Central memory CD8-positive, alpha-beta T cell (primary cell): ENCODE measurements around the gene NFU1.

Experiments
- ATAC-seq: fragments of 150-1000 bp; cut with Tn5 transposase; replicated peaks from 2 replicates; pipeline ENCODE4 v1.10.0; 2022; ENCODE audit warnings: mild to moderate bottlenecking, moderate FRiP score, moderate number of reproducible peaks; ENCODE audit not compliant: poor library complexity, severe bottlenecking; ENCODE audit errors: extremely low read depth
- DNase-seq, 2 donors: peaks; one replicate each; pipeline ENCODE4 v3.0.0; 2021; ENCODE audit warnings: low spot score in 2 of 2
- H3K27ac Mint-ChIP-seq: one replicate; pipeline ENCODE4 v1.8.0; 2022; ENCODE audit warnings: low read depth, mild to moderate bottlenecking, moderate library complexity, mixed read lengths
- H3K27me3 Mint-ChIP-seq: one replicate; pipeline ENCODE4 v1.8.0; 2022; ENCODE audit warnings: mixed read lengths
- H3K36me3 Mint-ChIP-seq: one replicate; pipeline ENCODE4 v1.8.0; 2022; ENCODE audit warnings: mild to moderate bottlenecking, moderate library complexity, mixed read lengths; ENCODE audit not compliant: insufficient read depth
- H3K4me1 Mint-ChIP-seq: one replicate; pipeline ENCODE4 v1.8.0; 2022; ENCODE audit warnings: mixed read lengths
- H3K4me3 Mint-ChIP-seq: one replicate; pipeline ENCODE4 v1.8.0; 2022; ENCODE audit warnings: mild to moderate bottlenecking, moderate library complexity, mixed read lengths
- H3K9me3 Mint-ChIP-seq: one replicate; pipeline ENCODE4 v1.8.0; 2022; ENCODE audit warnings: mixed read lengths

NFU1 gene

GRCh38 chr2:69400121-69400520 lies 37.1 kb downstream of the NFU1 start:
- ATAC-seq = no peak
- Mint-ChIP-seq H3K9me3 (no peaks in the 10 kb centered on the region), H3K4me1 (no peaks in the 10 kb centered on the region), H3K36me3 (peaks cover 53% of the 10 kb centered on the region), H3K27ac (no peak overlapping the region), H3K4me3 (no peak overlapping the region), H3K27me3 (no peaks in the 10 kb centered on the region)
- DNase-seq = no peak

DNA sequence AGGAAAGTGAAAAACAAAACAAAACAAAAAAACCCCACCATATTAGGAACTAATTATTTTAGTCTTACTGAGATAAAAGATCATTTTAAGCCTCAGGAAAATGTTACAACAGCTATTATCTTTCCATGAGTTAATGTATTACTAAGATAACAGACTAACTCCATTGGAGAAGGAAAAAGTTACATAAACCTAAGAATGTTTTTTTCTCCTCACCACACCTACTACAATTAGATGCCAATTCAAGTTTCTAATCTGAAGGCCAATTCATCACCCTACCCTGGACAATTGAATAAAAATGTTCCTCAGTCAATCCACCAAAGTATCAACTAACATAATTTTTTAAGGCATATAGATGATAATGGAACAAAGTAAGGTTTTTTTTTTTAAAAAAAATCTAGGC lies 40.0 kb downstream of the NFU1 start:
- Mint-ChIP-seq H3K4me1 (no peaks in the 10 kb centered on the region), H3K27me3 (no peaks in the 10 kb centered on the region), H3K4me3 (no peak overlapping the region), H3K27ac (no peak overlapping the region), H3K9me3 (no peaks in the 10 kb centered on the region), H3K36me3 (peaks cover 47% of the 10 kb centered on the region)
- no peak for DNase-seq
- no peak for ATAC-seq

- peaks cover 45% of the 10 kb centered on the region for H3K36me3 Mint-ChIP-seq
- ATAC-seq (no peak), DNase-seq (no peak)
- no peak overlapping the region for H3K4me3 Mint-ChIP-seq
- H3K4me1 Mint-ChIP-seq = no peaks in the 10 kb centered on the region
- H3K27ac Mint-ChIP-seq = no peak overlapping the region
- H3K27me3 Mint-ChIP-seq = no peaks in the 10 kb centered on the region
- H3K9me3 Mint-ChIP-seq = no peaks in the 10 kb centered on the region
Measured at GRCh38 chr2:69395866-69396265, 41.4 kb downstream of the NFU1 start.

DNA sequence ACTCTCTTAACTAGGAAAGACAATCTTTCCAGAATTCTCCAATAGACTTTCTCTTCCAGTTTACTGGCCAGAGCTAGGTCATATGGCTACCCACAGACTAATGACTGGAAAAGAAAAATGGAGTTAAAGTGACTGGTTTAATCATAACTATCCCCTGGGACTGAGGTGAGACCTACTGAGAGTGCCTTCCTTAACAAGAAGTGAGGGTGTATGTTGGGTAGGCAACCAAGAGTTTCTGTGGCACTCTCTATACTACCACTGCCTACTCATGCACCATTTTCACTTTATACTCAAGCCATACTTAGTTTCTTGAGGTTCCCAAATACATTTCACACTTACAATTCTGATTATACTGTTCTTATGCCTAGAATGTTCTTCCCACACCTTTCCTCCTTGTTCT lies 43.3 kb downstream of the NFU1 start:
- no peak overlapping the region for H3K27ac Mint-ChIP-seq
- ATAC-seq (no peak), DNase-seq (no peak)
- H3K36me3 Mint-ChIP-seq = peaks cover 29% of the 10 kb centered on the region
- H3K27me3 Mint-ChIP-seq = no peaks in the 10 kb centered on the region
- H3K4me1 Mint-ChIP-seq = no peaks in the 10 kb centered on the region
- no peaks in the 10 kb centered on the region for H3K9me3 Mint-ChIP-seq
- no peak overlapping the region for H3K4me3 Mint-ChIP-seq

- ATAC-seq = no peak
- DNase-seq = no peak
- no peaks in the 10 kb centered on the region for H3K9me3 Mint-ChIP-seq
- H3K27ac Mint-ChIP-seq = no peak overlapping the region
- peaks cover 22% of the 10 kb centered on the region for H3K4me1 Mint-ChIP-seq
- H3K4me3 Mint-ChIP-seq = no peak overlapping the region
- no peaks in the 10 kb centered on the region for H3K27me3 Mint-ChIP-seq
- H3K36me3 Mint-ChIP-seq = peaks cover 8% of the 10 kb centered on the region
Measured at GRCh38 chr2:69390471-69390870, 46.8 kb downstream of the NFU1 start.

- peaks cover 22% of the 10 kb centered on the region for H3K4me1 Mint-ChIP-seq
Measured at GRCh38 chr2:69390001-69390400, 47.2 kb downstream of the NFU1 start.

DNA sequence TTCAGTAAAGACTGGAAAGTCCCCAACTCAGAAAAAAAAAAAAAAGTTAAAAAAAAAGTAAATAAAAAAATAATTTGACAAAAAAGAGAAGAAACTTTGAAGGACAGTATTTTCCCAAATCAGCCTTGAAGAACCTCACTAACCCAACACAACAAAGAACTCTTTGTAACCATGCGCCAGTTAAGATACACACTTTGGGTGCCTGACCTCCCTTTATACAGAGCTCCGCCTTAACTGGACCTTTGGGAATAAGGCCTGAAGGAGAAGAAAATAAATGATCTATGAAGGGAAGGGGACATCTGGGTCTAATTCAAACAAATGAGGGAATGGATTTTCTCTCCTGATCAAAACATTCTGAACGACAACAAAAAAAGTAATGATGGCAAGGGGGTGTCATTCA lies 48.0 kb downstream of the NFU1 start:
- H3K9me3 Mint-ChIP-seq = no peaks in the 10 kb centered on the region
- no peak overlapping the region for H3K4me3 Mint-ChIP-seq
- no peak overlapping the region for H3K27ac Mint-ChIP-seq
- no peaks in the 10 kb centered on the region for H3K27me3 Mint-ChIP-seq
- ATAC-seq = no peak
- DNase-seq = no peak
- H3K4me1 Mint-ChIP-seq = peaks cover 22% of the 10 kb centered on the region
- H3K36me3 Mint-ChIP-seq = peaks cover 5% of the 10 kb centered on the region

More at GRCh38 chr2:69390001-69390400, 47.2 kb downstream of the NFU1 start:
- peaks cover 7% of the 10 kb centered on the region for H3K36me3 Mint-ChIP-seq
- no peak overlapping the region for H3K27ac Mint-ChIP-seq
- no peak overlapping the region for H3K4me3 Mint-ChIP-seq
- no peaks in the 10 kb centered on the region for H3K9me3 Mint-ChIP-seq
- no peak for ATAC-seq
- H3K27me3 Mint-ChIP-seq = no peaks in the 10 kb centered on the region
- no peak for DNase-seq

DNA sequence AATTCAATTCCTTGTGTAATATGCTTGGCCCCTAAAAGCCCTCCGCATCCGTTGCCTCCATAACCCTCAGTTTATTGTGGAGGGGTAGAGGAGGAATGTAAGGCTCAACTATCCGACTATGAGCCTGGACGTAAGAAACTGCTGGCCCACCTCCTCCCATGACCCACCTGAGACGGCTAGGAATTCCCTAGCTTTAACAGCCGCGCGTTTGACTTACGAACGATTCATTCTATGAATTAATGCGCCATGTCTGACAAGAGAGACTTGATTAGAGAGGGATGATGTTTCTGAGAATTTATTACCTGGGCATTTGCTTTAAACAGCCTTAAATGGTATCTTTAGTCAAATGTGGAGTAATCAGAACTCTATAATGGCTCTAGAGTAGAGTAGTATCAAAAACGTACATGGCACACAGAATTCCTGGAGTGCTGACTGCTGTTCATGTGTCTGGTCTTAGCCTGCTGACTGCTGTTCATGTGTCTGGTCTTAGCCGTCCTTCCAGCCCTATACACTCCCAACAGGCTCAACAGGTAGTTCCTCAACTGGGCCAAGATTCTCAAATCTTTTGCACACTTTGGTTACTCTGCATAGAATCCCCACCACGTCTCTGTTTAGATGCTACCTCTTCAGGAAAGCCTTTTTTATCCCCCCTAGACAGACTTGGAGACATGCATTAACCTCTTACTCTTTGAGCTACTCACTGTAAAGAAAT lies 49.3 kb downstream of the NFU1 start:
- ATAC-seq = no peak
- Mint-ChIP-seq H3K36me3 (peaks cover 2% of the 10 kb centered on the region), H3K9me3 (no peaks in the 10 kb centered on the region), H3K27me3 (no peaks in the 10 kb centered on the region), H3K27ac (peak overlapping the region; percentile 73), H3K4me1 (peaks cover 27% of the 10 kb centered on the region), H3K4me3 (peak overlapping the region; percentile 86)
- DNase-seq = no peak

GRCh38 chr2:69386789-69387734 lies 50.2 kb downstream of the NFU1 start, which contains the start of gene GFPT1:
Gene GFPT1, minus strand, starts transcription at chr2:69387227. Its CDS starts 156 bp downstream, at chr2:69387071.
- Mint-ChIP-seq H3K27ac (peak within 1 kb of the TSS; percentile 73), H3K9me3 (no peaks in the 10 kb centered on the region), H3K36me3 (peaks cover 2% of the 10 kb centered on the region), H3K4me3 (peak within 1 kb of the TSS; percentile 86), H3K27me3 (no peaks in the 10 kb centered on the region), H3K4me1 (peaks cover 36% of the 10 kb centered on the region)
- ATAC-seq (peak; percentile 95), DNase-seq (peak; percentile 86)

DNA sequence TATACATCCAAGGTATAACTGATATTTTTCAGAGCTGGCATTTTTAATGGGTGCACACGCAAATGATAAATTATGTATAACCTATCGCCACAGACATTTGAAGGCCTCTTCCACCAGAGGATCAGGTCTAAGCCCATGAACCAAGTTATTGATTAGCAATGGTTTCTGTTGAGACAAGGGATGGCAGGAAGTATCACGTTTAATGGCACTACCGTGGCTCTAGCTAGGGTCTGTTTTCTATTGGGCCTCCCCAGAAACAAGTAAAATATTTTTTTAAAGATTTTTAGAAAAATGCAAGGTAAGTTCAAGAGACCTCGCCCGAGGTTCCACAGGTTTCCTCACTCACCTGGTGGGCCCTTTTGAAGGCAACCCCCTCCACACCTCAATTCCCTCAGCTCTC lies 50.9 kb downstream of the NFU1 start:
- no peaks in the 10 kb centered on the region for H3K27me3 Mint-ChIP-seq
- H3K9me3 Mint-ChIP-seq = no peaks in the 10 kb centered on the region
- H3K4me3 Mint-ChIP-seq = peak overlapping the region; percentile 86
- peaks cover 40% of the 10 kb centered on the region for H3K4me1 Mint-ChIP-seq
- peaks cover 4% of the 10 kb centered on the region for H3K36me3 Mint-ChIP-seq
- peak overlapping the region; percentile 73 for H3K27ac Mint-ChIP-seq
- DNase-seq (no peak), ATAC-seq (no peak)

- no peak overlapping the region for H3K27ac Mint-ChIP-seq
- no peak for ATAC-seq
- H3K9me3 Mint-ChIP-seq = no peaks in the 10 kb centered on the region
- DNase-seq = no peak
- no peaks in the 10 kb centered on the region for H3K27me3 Mint-ChIP-seq
- peak overlapping the region; percentile 86 for H3K4me3 Mint-ChIP-seq
- H3K4me1 Mint-ChIP-seq = peaks cover 44% of the 10 kb centered on the region
- peaks cover 5% of the 10 kb centered on the region for H3K36me3 Mint-ChIP-seq
Measured at GRCh38 chr2:69385443-69386151, 51.6 kb downstream of the NFU1 start.

GRCh38 chr2:69384618-69385081 lies 52.6 kb downstream of the NFU1 start:
- peak overlapping the region; percentile 71 for H3K27ac Mint-ChIP-seq
- no peak for DNase-seq

More at GRCh38 chr2:69384618-69385081, 52.6 kb downstream of the NFU1 start:
- no peak for ATAC-seq
- Mint-ChIP-seq H3K4me1 (peaks cover 49% of the 10 kb centered on the region), H3K4me3 (no peak overlapping the region), H3K27me3 (no peaks in the 10 kb centered on the region), H3K36me3 (peaks cover 5% of the 10 kb centered on the region), H3K9me3 (no peaks in the 10 kb centered on the region)
